ACC112 (cell line): ENCODE results near the gene STK10.

Source experiments
- H2AFZ ChIP-seq: fragments of 200-600 bp; sonication (generic); one replicate; pipeline ENCODE4 v1.6.0; 2017; ENCODE audit warnings: antibody characterized with exemption, low read length; ENCODE audit not compliant: unreplicated experiment
- H3K27ac ChIP-seq: fragments of 200-600 bp; sonication (generic); 2 replicates; pipeline ENCODE4 v1.5.1; 2014; ENCODE audit warnings: low read depth, mild to moderate bottlenecking, antibody characterized with exemption, low read length, moderate library complexity
- H3K27me3 ChIP-seq: fragments of 200-600 bp; sonication (generic); 2 replicates; pipeline ENCODE4 v1.6.1; 2014; ENCODE audit warnings: mild to moderate bottlenecking, antibody characterized with exemption, low read length, moderate library complexity, mixed read lengths; ENCODE audit not compliant: insufficient read depth
- H3K36me3 ChIP-seq: fragments of 200-600 bp; sonication (generic); 2 replicates; pipeline ENCODE4 v1.6.1; 2016; ENCODE audit warnings: mild to moderate bottlenecking, antibody characterized with exemption, low read length, moderate library complexity, mixed read lengths; ENCODE audit not compliant: insufficient read depth
- H3K4me1 ChIP-seq: fragments of 200-600 bp; sonication (generic); one replicate; pipeline ENCODE4 v1.6.1; 2016; ENCODE audit warnings: low read length, mixed read lengths; ENCODE audit not compliant: insufficient read depth, unreplicated experiment, control insufficient read depth
- H3K4me3 ChIP-seq: fragments of 200-600 bp; sonication (generic); 2 replicates; pipeline ENCODE4 v1.5.1; 2014; ENCODE audit warnings: mild to moderate bottlenecking, low read depth, low read length
- H3K79me2 ChIP-seq: fragments of 200-600 bp; sonication (generic); one replicate; pipeline ENCODE4 v1.6.0; 2016; ENCODE audit warnings: low read length; ENCODE audit not compliant: control insufficient read depth, unreplicated experiment, insufficient read depth

Gene STK10

GRCh38 chr5:172098883-172099282 is 89.1 kb downstream of the STK10 start:
- Histone ChIP-seq H3K36me3 (no peaks in the 10 kb centered on the region; the same call in 1 of the 2 replicates), H3K4me1 (peaks cover 14% of the 10 kb centered on the region), H2AFZ (no peak overlapping the region), H3K27ac (no peak overlapping the region), H3K4me3 (no peak overlapping the region), H3K27me3 (no peaks in the 10 kb centered on the region), H3K79me2 (no peaks in the 10 kb centered on the region)

- H3K36me3 ChIP-seq: peaks cover 3% of the 10 kb centered on the region; the same call in 1 of the 2 replicates
- H3K4me3 ChIP-seq: no peak overlapping the region
- H3K27ac ChIP-seq: no peak overlapping the region
- H3K4me1 ChIP-seq: peaks cover 6% of the 10 kb centered on the region
- H3K79me2 ChIP-seq: no peaks in the 10 kb centered on the region
- no peak overlapping the region for H2AFZ ChIP-seq
- no peaks in the 10 kb centered on the region for H3K27me3 ChIP-seq
Observed at GRCh38 chr5:172098046-172098445, 90.0 kb downstream of the STK10 start.

- no peak overlapping the region for H3K27ac ChIP-seq
- no peak overlapping the region for H2AFZ ChIP-seq
- H3K79me2 ChIP-seq: no peaks in the 10 kb centered on the region
- H3K4me1 ChIP-seq: peaks cover under 1% of the 10 kb centered on the region
- no peak overlapping the region for H3K4me3 ChIP-seq
- H3K27me3 ChIP-seq: no peaks in the 10 kb centered on the region
- peaks cover 3% of the 10 kb centered on the region; the same call in 1 of the 2 replicates for H3K36me3 ChIP-seq
Observed at GRCh38 chr5:172097356-172097755, 90.7 kb downstream of the STK10 start.

GRCh38 chr5:172096207-172096940 is 91.7 kb downstream of the STK10 start:
- no peaks in the 10 kb centered on the region for H3K79me2 ChIP-seq
- H3K4me3 ChIP-seq: no peak overlapping the region
- no peak overlapping the region for H2AFZ ChIP-seq
- peaks cover 3% of the 10 kb centered on the region; the same call in 1 of the 2 replicates for H3K36me3 ChIP-seq
- H3K27me3 ChIP-seq: no peaks in the 10 kb centered on the region
- H3K4me1 ChIP-seq: no peaks in the 10 kb centered on the region
- no peak overlapping the region for H3K27ac ChIP-seq

- no peaks in the 10 kb centered on the region for H3K27me3 ChIP-seq
- H2AFZ ChIP-seq: no peak overlapping the region
- H3K4me1 ChIP-seq: no peaks in the 10 kb centered on the region
- H3K36me3 ChIP-seq: peaks cover 3% of the 10 kb centered on the region; the same call in 1 of the 2 replicates
- no peak overlapping the region for H3K27ac ChIP-seq
- H3K4me3 ChIP-seq: no peak overlapping the region
- H3K79me2 ChIP-seq: no peaks in the 10 kb centered on the region
Observed at GRCh38 chr5:172095368-172096206, 92.4 kb downstream of the STK10 start.

- Histone ChIP-seq H3K36me3 (peaks cover 3% of the 10 kb centered on the region; the same call in 1 of the 2 replicates), H3K27me3 (no peaks in the 10 kb centered on the region), H3K79me2 (no peaks in the 10 kb centered on the region)
Observed at GRCh38 chr5:172093965-172094364, 94.1 kb downstream of the STK10 start.

GRCh38 chr5:172093559-172093958 is 94.5 kb downstream of the STK10 start:
- Histone ChIP-seq H3K4me3 (no peak overlapping the region), H3K27me3 (no peaks in the 10 kb centered on the region), H3K4me1 (no peaks in the 10 kb centered on the region), H3K36me3 (peaks cover 3% of the 10 kb centered on the region; the same call in 1 of the 2 replicates), H3K79me2 (no peaks in the 10 kb centered on the region), H2AFZ (no peak overlapping the region), H3K27ac (no peak overlapping the region)

More at GRCh38 chr5:172093965-172094364, 94.1 kb downstream of the STK10 start:
- no peaks in the 10 kb centered on the region for H3K4me1 ChIP-seq
- no peak overlapping the region for H3K4me3 ChIP-seq
- H2AFZ ChIP-seq: no peak overlapping the region
- no peak overlapping the region for H3K27ac ChIP-seq

GRCh38 chr5:172091956-172092732 is 95.9 kb downstream of the STK10 start:
- Histone ChIP-seq H3K4me1 (no peaks in the 10 kb centered on the region), H2AFZ (no peak overlapping the region), H3K79me2 (no peaks in the 10 kb centered on the region), H3K27me3 (no peaks in the 10 kb centered on the region), H3K4me3 (no peak overlapping the region), H3K36me3 (0 out of 2 replicates have a peak, but pooled peaks cover 3% of the 10 kb centered on the region), H3K27ac (no peak overlapping the region)

GRCh38 chr5:172090976-172091547 is 97.0 kb downstream of the STK10 start:
- Histone ChIP-seq H3K27me3 (no peaks in the 10 kb centered on the region), H2AFZ (no peak overlapping the region), H3K79me2 (no peaks in the 10 kb centered on the region), H3K27ac (no peak overlapping the region), H3K4me3 (no peak overlapping the region), H3K4me1 (no peaks in the 10 kb centered on the region), H3K36me3 (0 out of 2 replicates have a peak, but pooled peaks cover 3% of the 10 kb centered on the region)
